B cell (primary cell): ENCODE measurements around the gene TMEM156. TPM values are rescaled to one million over a fixed set of nuclear protein-coding genes. Genes with fewer than 3 reads are reported as not detected.
A peak's percentile ranks its signal among the peaks of the same experiment; 100 is the strongest.

Experiments
- ATAC-seq: fragments of 200-7000 bp; cut with Tn5 transposase; one replicate; pipeline ENCODE4 v1.10.0; 2021; ENCODE audit warnings: low read depth, mild to moderate bottlenecking, moderate number of reproducible peaks, moderate library complexity
- CTCF ChIA-PET: fragments of 350-600 bp; sonication (Branson Sonifier 250); formaldehyde crosslinking; loops from one replicate; lab custom pipeline; 2021; ENCODE audit warnings: antibody characterized with exemption, inconsistent platforms; lab: Charles Lee
- POLR2A ChIA-PET: fragments of 350-600 bp; sonication (Branson Sonifier 250); formaldehyde crosslinking; loops from one replicate; lab custom pipeline; 2021; ENCODE audit warnings: antibody characterized with exemption; lab: Charles Lee
- DNase-seq: peaks from one replicate; pipeline ENCODE4 v3.0.0; 2013
- H2AFZ ChIP-seq: 2 replicates; pipeline ENCODE4 v1.6.1; 2012; ENCODE audit warnings: mild to moderate bottlenecking, low read depth, low read length; ENCODE audit not compliant: insufficient read depth, poor library complexity, severe bottlenecking
- H3K27ac ChIP-seq, 2 donors: 1 replicate in 1 of 2; 2 replicates in 1 of 2; pipeline ENCODE4 v1.5.1; 2012 to 2013; ENCODE audit warnings: low read length in 2 of 2, mild to moderate bottlenecking in 2 of 2, moderate library complexity in 1 of 2
- H3K27me3 ChIP-seq, 4 experiments: fragments of 200-600 bp in 1 of 4; sonication (generic) in 1 of 4; replicated peaks in 1 of 4; 1 replicate in 2 of 4; 2 replicates in 2 of 4; pipeline versions ENCODE4 v1.6.1 to v1.7.0; 2013 to 2016; ENCODE audit warnings: low read length in 3 of 4, mild to moderate bottlenecking in 2 of 4, mixed read lengths in 1 of 4, moderate library complexity in 1 of 4; ENCODE audit not compliant: insufficient read depth in 4 of 4, control insufficient read depth in 3 of 4; ENCODE audit errors: control extremely low read depth in 1 of 4
- H3K36me3 ChIP-seq, 2 experiments: replicated peaks in 1 of 2; 1 replicate in 1 of 2; 2 replicates in 1 of 2; pipeline versions ENCODE4 v1.6.1 to v1.7.1; 2013; ENCODE audit warnings: low read length in 1 of 2; ENCODE audit not compliant: insufficient read depth in 2 of 2, control insufficient read depth in 1 of 2; ENCODE audit errors: control extremely low read depth in 1 of 2, extremely low read depth in 1 of 2
- H3K4me1 ChIP-seq, 2 donors: fragments of 200-600 bp in 1 of 2; sonication (generic) in 1 of 2; 1 replicate in 1 of 2; 2 replicates in 1 of 2; pipeline versions ENCODE4 v1.5.1 to v1.6.1; 2013 to 2017; ENCODE audit warnings: low read length in 2 of 2; ENCODE audit not compliant: control insufficient read depth in 2 of 2, insufficient read depth in 2 of 2
- H3K4me2 ChIP-seq: replicated peaks from 2 replicates; pipeline ENCODE3; 2012; ENCODE audit warnings: mild to moderate bottlenecking, low read depth, low read length; ENCODE audit not compliant: poor library complexity, severe bottlenecking
- H3K4me3 ChIP-seq, 5 experiments: fragments of 200-600 bp in 1 of 5; sonication (generic) in 1 of 5; 1 replicate in 3 of 5; 2 replicates in 2 of 5; pipeline versions ENCODE4 v1.5.1 to v1.7.0; 2011 to 2016; ENCODE audit warnings: low read length in 4 of 5, mild to moderate bottlenecking in 4 of 5, low read depth in 2 of 5, control low read depth in 1 of 5, moderate library complexity in 1 of 5; ENCODE audit not compliant: insufficient read depth in 1 of 5; ENCODE audit errors: control extremely low read depth in 1 of 5, extremely low read depth in 1 of 5
- H3K79me2 ChIP-seq: fragments of 200-600 bp; sonication (generic); one replicate; pipeline ENCODE4 v1.6.0; 2016; ENCODE audit warnings: low read length; ENCODE audit not compliant: control insufficient read depth, insufficient read depth
- H3K9ac ChIP-seq: fragments of 200-600 bp; sonication (generic); 2 replicates; pipeline ENCODE4 v1.6.1; 2017; ENCODE audit warnings: mild to moderate bottlenecking, low read length, moderate library complexity
- H3K9me3 ChIP-seq, 3 donors: one replicate each; pipeline versions ENCODE4 v1.6.1 to v1.7.1; 2013; ENCODE audit warnings: low read length in 2 of 3; ENCODE audit not compliant: control insufficient read depth in 2 of 3, insufficient read depth in 1 of 3; ENCODE audit errors: control extremely low read depth in 1 of 3
- H4K20me1 ChIP-seq: 2 replicates; pipeline ENCODE4 v1.6.0; 2012; ENCODE audit warnings: mild to moderate bottlenecking, low read length; ENCODE audit not compliant: insufficient read depth, control insufficient read depth, poor library complexity, severe bottlenecking
- H3K27ac Mint-ChIP-seq: one replicate; pipeline ENCODE4 v1.8.0; 2021; ENCODE audit warnings: mixed read lengths
- H3K27me3 Mint-ChIP-seq: one replicate; pipeline ENCODE4 v1.8.0; 2021; ENCODE audit warnings: mixed read lengths
- H3K4me1 Mint-ChIP-seq: one replicate; pipeline ENCODE4 v1.8.0; 2021; ENCODE audit warnings: mixed read lengths
- H3K4me3 Mint-ChIP-seq: one replicate; pipeline ENCODE4 v1.8.0; 2021; ENCODE audit warnings: mixed read lengths
- H3K9me3 Mint-ChIP-seq: one replicate; pipeline ENCODE4 v1.8.0; 2022; ENCODE audit warnings: mixed read lengths; ENCODE audit not compliant: insufficient read depth
- EZH2 ChIP-seq: IDR thresholded peaks from 2 replicates; pipeline ENCODE4 v1.6.1; 2012; ENCODE audit warnings: borderline replicate concordance, low read depth, mild to moderate bottlenecking, moderate library complexity, low read length; ENCODE audit not compliant: insufficient read depth, poor library complexity, severe bottlenecking
- WGBS: methylation state at CpG from one replicate; pipeline ENCODE4 v1.1.5; 2013; ENCODE audit warnings: missing lambda C conversion rate; ENCODE audit not compliant: insufficient coverage; 5-methylcytosine and 5-hydroxymethylcytosine counted together
- intact Hi-C: fragments of 100-400 bp; cut with micrococcal nuclease; formaldehyde crosslinking; loops from one replicate; pipeline ENCODE4 v1.10.0; 2022
- polyA minus RNA-seq: library from RNA; depleted of rRNA, polyadenylated mRNA; stranded (reverse); fragments of >200 nt; gene quantifications from 2 replicates; pipeline ENCODE4 v1.2.3, GENCODE V29; 2012
- polyA plus RNA-seq: library from polyadenylated mRNA; depleted of rRNA; stranded (reverse); fragments of >200 nt; gene quantifications from 2 replicates; pipeline ENCODE4 v1.2.3, GENCODE V29; 2012
- total RNA-seq, 2 donors: library from RNA; stranded (reverse); fragments of 120-200 nt in 1 of 2; gene quantifications; 1 replicate in 1 of 2; 2 replicates in 1 of 2; pipeline versions ENCODE4 v1.2.3 to v1.2.4, GENCODE V29; 2013 to 2022
- TF ChIP-seq, protein P1 (sequence below): fragments of 200-600 bp; IDR thresholded peaks from one replicate; pipeline ENCODE4 v1.8.0; 2022; ENCODE audit warnings: antibody characterized with exemption, mild to moderate bottlenecking

TMEM156 gene
- 59.9 and 61.4 TPM in 2 replicates for total RNA-seq
- 152 TPM for total RNA-seq (2013)
- polyA plus RNA-seq = 58.4 and 78.9 TPM in 2 replicates
- polyA minus RNA-seq = 33.7 and 34.4 TPM in 2 replicates

GRCh38 chr4:39032218-39033085 is at the start of gene TMEM156:
TMEM156 (minus strand) TSS chr4:39032409; CDS start chr4:39032313, 96 bp downstream.
- Histone ChIP-seq H3K27me3 (no peaks in the 10 kb centered on the region), H3K4me3 (peak within 1 kb of the TSS; percentile 63 to 98 (median 69)), H2AFZ (peak within 1 kb of the TSS; percentile 18), H3K4me1 (peaks cover 27 to 36% of the 10 kb centered on the region in 2 donors), H3K9ac (peak within 1 kb of the TSS; percentile 80), H3K4me2 (peak within 1 kb of the TSS; percentile 82), H3K79me2 (peaks cover 50% of the 10 kb centered on the region), H4K20me1 (no peaks in the 10 kb centered on the region), H3K27ac (peak within 1 kb of the TSS; percentile 72 to 84), H3K9me3 (peaks cover 0 to 6% (median 0%) of the 10 kb centered on the region in 3 donors), H3K36me3 (peaks cover 0 to 7% of the 10 kb centered on the region in 2 experiments)
- TF ChIP-seq EZH2 = no peak
- TF ChIP-seq, protein P1, sequence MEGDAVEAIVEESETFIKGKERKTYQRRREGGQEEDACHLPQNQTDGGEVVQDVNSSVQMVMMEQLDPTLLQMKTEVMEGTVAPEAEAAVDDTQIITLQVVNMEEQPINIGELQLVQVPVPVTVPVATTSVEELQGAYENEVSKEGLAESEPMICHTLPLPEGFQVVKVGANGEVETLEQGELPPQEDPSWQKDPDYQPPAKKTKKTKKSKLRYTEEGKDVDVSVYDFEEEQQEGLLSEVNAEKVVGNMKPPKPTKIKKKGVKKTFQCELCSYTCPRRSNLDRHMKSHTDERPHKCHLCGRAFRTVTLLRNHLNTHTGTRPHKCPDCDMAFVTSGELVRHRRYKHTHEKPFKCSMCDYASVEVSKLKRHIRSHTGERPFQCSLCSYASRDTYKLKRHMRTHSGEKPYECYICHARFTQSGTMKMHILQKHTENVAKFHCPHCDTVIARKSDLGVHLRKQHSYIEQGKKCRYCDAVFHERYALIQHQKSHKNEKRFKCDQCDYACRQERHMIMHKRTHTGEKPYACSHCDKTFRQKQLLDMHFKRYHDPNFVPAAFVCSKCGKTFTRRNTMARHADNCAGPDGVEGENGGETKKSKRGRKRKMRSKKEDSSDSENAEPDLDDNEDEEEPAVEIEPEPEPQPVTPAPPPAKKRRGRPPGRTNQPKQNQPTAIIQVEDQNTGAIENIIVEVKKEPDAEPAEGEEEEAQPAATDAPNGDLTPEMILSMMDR = no peak
- ChIA-PET CTCF (interaction anchor here (0.7 to 1.8 kb wide), 3 partner anchors 11 to 143 kb away, joined by 3 to 14 read pairs (median 5); no protein-coding TSS in a partner anchor), POLR2A (interaction anchor here (0.6 to 1.8 kb wide), 4 partner anchors 11 to 977 kb away, joined by 3 to 30 read pairs (median 4); no protein-coding TSS in a partner anchor)
- Mint-ChIP-seq H3K4me3 (peak within 1 kb of the TSS; percentile 85), H3K9me3 (no peaks in the 10 kb centered on the region), H3K27ac (peak within 1 kb of the TSS; percentile 87), H3K4me1 (peaks cover 54% of the 10 kb centered on the region), H3K27me3 (no peaks in the 10 kb centered on the region)
- DNase-seq (peak; percentile 78), ATAC-seq (peak; percentile 68)
- WGBS = no CpG with 5 or more reads among the region's 5 CpGs
- intact Hi-C loops = loop anchor here (1.0 to 10.0 kb wide), 6 partner anchors 12 to 602 kb away; partner anchors contain the start of genes KLF3 and SMIM14
